ENCODE measurements around the gene HSPA4L.

DNA sequence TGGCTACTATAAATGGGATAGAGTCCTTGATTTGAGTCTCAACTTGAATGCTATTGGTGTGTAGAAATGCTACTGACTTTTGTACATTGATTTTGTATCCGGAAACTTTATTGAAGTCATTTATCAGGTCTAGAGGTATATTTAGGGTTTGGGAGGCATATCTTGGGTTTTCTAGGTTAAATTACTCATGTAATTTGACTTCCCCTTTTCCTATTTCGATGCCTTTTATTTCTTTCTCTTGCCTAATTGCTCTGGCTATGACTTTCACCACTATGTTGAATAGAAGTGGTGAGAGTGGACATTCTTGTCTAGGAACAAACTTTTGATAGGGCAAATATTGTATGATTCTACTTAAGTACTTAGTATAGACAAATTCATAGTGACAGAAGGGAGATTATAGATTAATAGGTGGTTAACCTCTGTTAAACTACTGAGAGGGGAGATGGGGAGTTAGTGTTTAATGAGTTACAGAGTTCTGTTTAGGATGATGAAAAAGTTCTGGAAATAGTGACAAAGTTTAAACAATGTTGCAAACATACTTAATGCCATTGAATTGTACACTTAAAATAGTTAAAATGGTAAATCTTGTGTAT lies 22.8 kb upstream of the HSPA4L start:
- TF ChIP-seq, protein P1, sequence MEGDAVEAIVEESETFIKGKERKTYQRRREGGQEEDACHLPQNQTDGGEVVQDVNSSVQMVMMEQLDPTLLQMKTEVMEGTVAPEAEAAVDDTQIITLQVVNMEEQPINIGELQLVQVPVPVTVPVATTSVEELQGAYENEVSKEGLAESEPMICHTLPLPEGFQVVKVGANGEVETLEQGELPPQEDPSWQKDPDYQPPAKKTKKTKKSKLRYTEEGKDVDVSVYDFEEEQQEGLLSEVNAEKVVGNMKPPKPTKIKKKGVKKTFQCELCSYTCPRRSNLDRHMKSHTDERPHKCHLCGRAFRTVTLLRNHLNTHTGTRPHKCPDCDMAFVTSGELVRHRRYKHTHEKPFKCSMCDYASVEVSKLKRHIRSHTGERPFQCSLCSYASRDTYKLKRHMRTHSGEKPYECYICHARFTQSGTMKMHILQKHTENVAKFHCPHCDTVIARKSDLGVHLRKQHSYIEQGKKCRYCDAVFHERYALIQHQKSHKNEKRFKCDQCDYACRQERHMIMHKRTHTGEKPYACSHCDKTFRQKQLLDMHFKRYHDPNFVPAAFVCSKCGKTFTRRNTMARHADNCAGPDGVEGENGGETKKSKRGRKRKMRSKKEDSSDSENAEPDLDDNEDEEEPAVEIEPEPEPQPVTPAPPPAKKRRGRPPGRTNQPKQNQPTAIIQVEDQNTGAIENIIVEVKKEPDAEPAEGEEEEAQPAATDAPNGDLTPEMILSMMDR (IDR thresholded peaks at IDR 0.05), result no peak
- no peak for TF ChIP-seq POLR2A (IDR thresholded peaks at IDR 0.05)

Data from right lobe of liver (tissue), 4 donors.